MM.1S (cell line): Measurements from ENCODE around the gene FDX1.

Experiments
- DNase-seq: peaks from one replicate; pipeline ENCODE4 v3.0.0-alpha.2; 2015
- H2AFZ ChIP-seq: fragments of 300-600 bp; sonication (generic); 2 replicates; pipeline ENCODE4 v1.6.0; 2016; ENCODE audit warnings: antibody characterized with exemption, low read length
- H3F3A ChIP-seq: fragments of 300-600 bp; sonication (generic); 2 replicates; pipeline ENCODE4 v1.6.1; 2016; ENCODE audit warnings: mild to moderate bottlenecking, antibody characterized with exemption, low read length, moderate library complexity, mixed read lengths; ENCODE audit not compliant: insufficient read depth
- H3K27ac ChIP-seq: fragments of 300-600 bp; sonication (generic); 2 replicates; pipeline ENCODE4 v1.5.1; 2016; ENCODE audit warnings: mild to moderate bottlenecking, low read length
- H3K27me3 ChIP-seq: fragments of 300-600 bp; sonication (generic); replicated peaks from 2 replicates; pipeline ENCODE4 v1.6.0; 2016; ENCODE audit warnings: low read length; ENCODE audit not compliant: insufficient read depth
- H3K36me3 ChIP-seq: fragments of 300-600 bp; sonication (generic); replicated peaks from 2 replicates; pipeline ENCODE4 v1.6.1; 2016; ENCODE audit warnings: mild to moderate bottlenecking, low read length, mixed read lengths; ENCODE audit not compliant: insufficient read depth
- H3K4me1 ChIP-seq: fragments of 300-600 bp; sonication (generic); 2 replicates; pipeline ENCODE4 v1.6.1; 2016; ENCODE audit warnings: low read length, mixed read lengths
- H3K4me2 ChIP-seq: fragments of 300-600 bp; sonication (generic); 2 replicates; pipeline ENCODE4 v1.6.0; 2016; ENCODE audit warnings: low read depth, low read length
- H3K4me3 ChIP-seq: fragments of 300-600 bp; sonication (generic); 2 replicates; pipeline ENCODE4 v1.5.1; 2016; ENCODE audit warnings: low read length, mixed read lengths
- H3K79me2 ChIP-seq: fragments of 300-600 bp; sonication (generic); 2 replicates; pipeline ENCODE4 v1.6.1; 2016; ENCODE audit warnings: mixed run types, low read length, mixed read lengths
- H3K9ac ChIP-seq: fragments of 300-600 bp; sonication (generic); 2 replicates; pipeline ENCODE4 v1.6.1; 2016; ENCODE audit warnings: low read length, mixed read lengths
- H3K9me2 ChIP-seq: fragments of 300-600 bp; sonication (generic); replicated peaks from 2 replicates; pipeline ENCODE4 v1.6.1; 2016; ENCODE audit warnings: mild to moderate bottlenecking, low read length, mixed read lengths; ENCODE audit not compliant: insufficient read depth
- H3K9me3 ChIP-seq: fragments of 300-600 bp; sonication (generic); replicated peaks from 2 replicates; pipeline ENCODE4 v1.6.1; 2016; ENCODE audit warnings: mild to moderate bottlenecking, low read length, mixed read lengths; ENCODE audit not compliant: insufficient read depth
- H4K20me1 ChIP-seq: fragments of 300-600 bp; sonication (generic); 2 replicates; pipeline ENCODE4 v1.6.1; 2016; ENCODE audit warnings: mild to moderate bottlenecking, low read length, moderate library complexity, mixed read lengths; ENCODE audit not compliant: insufficient read depth
- CTCF ChIP-seq: fragments of 300-600 bp; sonication (generic); IDR thresholded peaks from 2 replicates; pipeline ENCODE4 v1.5.1; 2016; ENCODE audit warnings: antibody characterized with exemption, low read length, mixed read lengths
- EZH2 ChIP-seq: fragments of 300-600 bp; sonication (generic); optimal IDR thresholded peaks from 2 replicates; pipeline ENCODE3; 2017; ENCODE audit warnings: low read depth, mild to moderate bottlenecking, antibody characterized with exemption, low read length, mixed read lengths
- EZH2phosphoT487 ChIP-seq: fragments of 300-600 bp; sonication (generic); IDR thresholded peaks from 2 replicates; pipeline ENCODE4 v1.6.1; 2018; ENCODE audit warnings: antibody characterized with exemption, low read length

The FDX1 gene

GRCh38 chr11:110471371-110471770 is 41.6 kb downstream of the FDX1 start:
- H3K4me3 ChIP-seq, result no peak overlapping the region
- no peak overlapping the region for H2AFZ ChIP-seq
- DNase-seq, result no peak
- no peak for TF ChIP-seq CTCF
- TF ChIP-seq EZH2, result no peak
- TF ChIP-seq EZH2phosphoT487, result no peak
- H3K27me3 ChIP-seq, result no peaks in the 10 kb centered on the region
- H3K9me2 ChIP-seq, result no peaks in the 10 kb centered on the region
- no peaks in the 10 kb centered on the region for H3K36me3 ChIP-seq
- H3F3A ChIP-seq, result no peaks in the 10 kb centered on the region
- no peaks in the 10 kb centered on the region for H3K79me2 ChIP-seq
- H3K27ac ChIP-seq, result no peak overlapping the region
- no peak overlapping the region for H3K9ac ChIP-seq
- H4K20me1 ChIP-seq, result no peaks in the 10 kb centered on the region
- H3K4me2 ChIP-seq, result no peak overlapping the region
- H3K4me1 ChIP-seq, result no peaks in the 10 kb centered on the region
- H3K9me3 ChIP-seq, result no peaks in the 10 kb centered on the region

GRCh38 chr11:110472858-110473257 is 43.1 kb downstream of the FDX1 start:
- no peak overlapping the region for H3K9ac ChIP-seq
- H3K27ac ChIP-seq, result no peak overlapping the region
- H3K4me2 ChIP-seq, result no peak overlapping the region
- no peak overlapping the region for H2AFZ ChIP-seq
- DNase-seq, result no peak
- no peaks in the 10 kb centered on the region for H3F3A ChIP-seq
- H3K4me3 ChIP-seq, result no peak overlapping the region
- no peaks in the 10 kb centered on the region for H4K20me1 ChIP-seq
- TF ChIP-seq EZH2 (no peak), EZH2phosphoT487 (no peak), CTCF (no peak)
- no peaks in the 10 kb centered on the region for H3K4me1 ChIP-seq
- no peaks in the 10 kb centered on the region for H3K27me3 ChIP-seq
- no peaks in the 10 kb centered on the region for H3K9me2 ChIP-seq
- no peaks in the 10 kb centered on the region for H3K9me3 ChIP-seq
- H3K36me3 ChIP-seq, result no peaks in the 10 kb centered on the region
- H3K79me2 ChIP-seq, result no peaks in the 10 kb centered on the region

DNA sequence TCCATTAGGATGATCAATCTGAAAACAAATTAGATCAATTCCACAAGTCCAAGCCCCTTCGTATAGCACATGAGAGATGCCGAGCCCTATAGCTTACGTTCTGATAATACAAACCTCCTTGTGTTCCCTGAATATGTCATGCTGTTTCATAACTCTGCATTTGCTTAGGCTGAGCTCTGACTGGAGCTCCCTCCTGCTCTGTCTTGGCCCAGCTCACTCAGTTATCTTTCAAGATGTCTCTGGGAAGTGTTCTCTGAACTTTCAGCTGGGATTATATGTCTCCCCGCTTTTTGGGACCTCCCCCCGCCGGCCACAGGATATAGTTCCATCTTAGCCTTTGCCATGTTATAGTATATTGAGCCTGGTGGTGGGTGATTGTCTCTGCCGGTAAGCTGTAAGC is 44.0 kb downstream of the FDX1 start:
- H2AFZ ChIP-seq, result no peak overlapping the region
- H3K4me1 ChIP-seq, result no peaks in the 10 kb centered on the region
- H4K20me1 ChIP-seq, result no peaks in the 10 kb centered on the region
- H3K79me2 ChIP-seq, result no peaks in the 10 kb centered on the region
- TF ChIP-seq CTCF, result no peak
- H3K9me3 ChIP-seq, result no peaks in the 10 kb centered on the region
- H3K27me3 ChIP-seq, result no peaks in the 10 kb centered on the region
- H3K36me3 ChIP-seq, result no peaks in the 10 kb centered on the region
- no peak overlapping the region for H3K9ac ChIP-seq
- no peak for DNase-seq
- no peaks in the 10 kb centered on the region for H3F3A ChIP-seq
- no peak overlapping the region for H3K4me3 ChIP-seq
- H3K4me2 ChIP-seq, result no peak overlapping the region
- no peaks in the 10 kb centered on the region for H3K9me2 ChIP-seq
- H3K27ac ChIP-seq, result no peak overlapping the region

DNA sequence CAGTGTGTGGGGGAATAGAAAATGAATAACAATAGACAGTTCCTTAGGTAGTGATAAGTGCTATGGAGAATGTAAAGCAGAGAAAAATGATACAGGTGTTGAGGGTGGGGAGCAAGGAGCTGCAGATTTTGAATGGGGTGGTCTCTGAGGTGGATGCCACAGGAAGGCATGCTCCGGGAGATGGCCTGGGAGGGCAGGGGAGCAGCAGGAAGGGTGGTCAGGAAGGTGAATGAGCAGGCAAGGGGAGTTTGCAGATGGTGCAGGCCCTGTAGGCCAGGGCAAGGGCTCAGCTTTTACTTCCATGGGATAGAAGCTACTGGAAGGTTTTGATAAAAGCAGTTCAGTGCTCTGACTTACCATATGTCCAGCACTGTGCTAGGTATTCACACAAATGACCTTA is 44.8 kb downstream of the FDX1 start:
- no peaks in the 10 kb centered on the region for H3K9me3 ChIP-seq
- DNase-seq, result no peak
- no peaks in the 10 kb centered on the region for H3K79me2 ChIP-seq
- H3K36me3 ChIP-seq, result no peaks in the 10 kb centered on the region
- H3K27ac ChIP-seq, result no peak overlapping the region
- H3K4me1 ChIP-seq, result no peaks in the 10 kb centered on the region
- H3K4me3 ChIP-seq, result no peak overlapping the region
- TF ChIP-seq EZH2, result no peak
- TF ChIP-seq CTCF, result no peak
- TF ChIP-seq EZH2phosphoT487, result no peak
- no peak overlapping the region for H3K9ac ChIP-seq
- no peaks in the 10 kb centered on the region for H3K27me3 ChIP-seq
- no peak overlapping the region for H2AFZ ChIP-seq
- H3K9me2 ChIP-seq, result no peaks in the 10 kb centered on the region
- no peaks in the 10 kb centered on the region for H3F3A ChIP-seq
- H4K20me1 ChIP-seq, result no peaks in the 10 kb centered on the region
- no peak overlapping the region for H3K4me2 ChIP-seq
